ENCODE measurements around the gene ATG10.

Gene ATG10

GRCh38 chr5:82160948-82161347, 189.1 kb downstream of the ATG10 start:
- no peak for TF ChIP-seq CTCF (IDR thresholded peaks at IDR 0.05; ENCODE audit: extremely low read depth, missing control alignments)
- DNase-seq (ENCODE audit: low spot score), result no peak

DNA sequence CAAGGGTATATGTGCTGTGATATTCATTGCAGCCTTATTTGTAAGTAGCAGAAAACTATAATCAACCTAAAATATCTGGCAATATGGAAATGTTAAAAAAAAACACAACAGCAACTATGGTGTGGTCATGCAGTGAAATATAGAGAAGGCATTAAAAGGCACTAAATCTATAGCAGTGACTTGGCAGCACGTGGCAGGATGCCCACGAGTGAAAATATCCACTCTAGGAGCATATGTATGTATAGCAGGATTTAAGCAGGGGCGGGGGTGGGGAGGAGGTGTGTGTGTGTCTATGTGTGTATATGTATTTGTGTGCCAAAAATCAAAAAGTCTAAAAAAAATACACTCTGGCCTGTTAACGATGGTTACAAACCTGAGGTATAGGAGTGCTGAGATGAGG, 190.8 kb downstream of the ATG10 start:
- TF ChIP-seq CTCF (IDR thresholded peaks at IDR 0.05; ENCODE audit: extremely low read depth, missing control alignments), result no peak

DNA sequence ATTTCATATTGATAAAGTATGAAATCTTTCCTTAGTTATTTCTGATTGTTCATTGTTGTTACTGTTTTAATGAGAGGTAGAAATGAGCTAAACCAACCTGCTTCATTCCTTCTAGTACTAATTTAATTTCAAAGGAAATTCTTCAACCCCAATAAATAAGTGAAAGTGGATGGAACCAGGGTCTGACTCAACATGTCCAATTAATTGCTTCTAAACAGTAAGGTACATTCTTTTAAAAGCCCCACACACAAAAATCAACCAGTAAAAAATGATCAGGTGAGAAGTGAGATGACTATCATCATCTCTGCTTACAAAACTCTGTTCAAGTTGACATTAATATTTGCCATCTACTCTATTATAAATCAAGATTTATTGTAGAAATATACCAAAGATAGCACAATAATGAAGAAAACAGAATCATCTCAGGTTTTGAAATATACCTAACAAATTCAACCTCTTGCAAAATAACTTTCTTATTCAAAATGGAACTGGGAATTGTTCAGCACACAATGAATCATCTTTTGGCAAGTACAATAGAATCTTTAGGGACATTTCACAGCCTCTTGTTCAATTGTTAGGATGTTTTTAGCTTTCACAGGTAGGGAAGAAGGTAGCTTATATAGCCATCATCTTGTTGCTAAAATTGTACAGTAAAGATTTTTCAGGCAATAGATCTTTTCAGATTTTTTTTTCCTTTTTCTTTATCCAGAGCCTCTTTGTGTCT, 191.8 kb downstream of the ATG10 start:
- no peak for DNase-seq (ENCODE audit: low spot score)
- TF ChIP-seq CTCF (IDR thresholded peaks at IDR 0.05; ENCODE audit: extremely low read depth, missing control alignments), result no peak

More for the DNA sequence above, 190.8 kb downstream of the ATG10 start:
- DNase-seq (ENCODE audit: low spot score), result no peak

- TF ChIP-seq CTCF (IDR thresholded peaks at IDR 0.05; ENCODE audit: extremely low read depth, missing control alignments), result no peak
- DNase-seq (ENCODE audit: low spot score), result no peak
Observed at GRCh38 chr5:82164176-82164976, 192.6 kb downstream of the ATG10 start.

- no peak for DNase-seq (ENCODE audit: low spot score)
- no peak for TF ChIP-seq CTCF (IDR thresholded peaks at IDR 0.05; ENCODE audit: extremely low read depth, missing control alignments)
Observed at GRCh38 chr5:82164977-82165713, 193.3 kb downstream of the ATG10 start.

- peak; percentile 45 for TF ChIP-seq CTCF (IDR thresholded peaks at IDR 0.05; ENCODE audit: extremely low read depth, missing control alignments)
- DNase-seq (ENCODE audit: low spot score), result peak; percentile 48
Observed at GRCh38 chr5:82165740-82166530, 194.1 kb downstream of the ATG10 start.
